Measurements from ENCODE around the gene CDK2AP2.
"Not testable (repeated sequence)": the region's sequence is repeated elsewhere in the genome, so short reads cannot be mapped to it uniquely, and the experiment has no call there.

The CDK2AP2 gene

GRCh38 chr11:67489885-67490726 is 17.9 kb downstream of the CDK2AP2 start:
- DNase-seq (ENCODE audit: low spot score), result no peak

- no peak for DNase-seq (ENCODE audit: low spot score)
These were observed 18.6 kb downstream of the CDK2AP2 start for GRCh38 chr11:67489203-67489884.

- DNase-seq (ENCODE audit: low spot score), result peak; percentile 32
These were observed 21.3 kb downstream of the CDK2AP2 start for GRCh38 chr11:67486481-67487195.

GRCh38 chr11:67485873-67486361 is 22.0 kb downstream of the CDK2AP2 start:
- DNase-seq (ENCODE audit: low spot score), result peak; percentile 66

- DNase-seq (ENCODE audit: low spot score), result peak; percentile 59
These were observed 23.1 kb downstream of the CDK2AP2 start for GRCh38 chr11:67484847-67485311.

GRCh38 chr11:67483831-67484665 is 23.9 kb downstream of the CDK2AP2 start:
- peak; percentile 31 for DNase-seq (ENCODE audit: low spot score)

- DNase-seq (ENCODE audit: low spot score), result peak; percentile 96
These were observed 24.8 kb downstream of the CDK2AP2 start, which contains the start of gene AIP for GRCh38 chr11:67482827-67483798. Gene AIP (plus strand): TSS chr11:67483026. CDS start chr11:67483159, 133 bp downstream.

GRCh38 chr11:67482275-67482826 is 25.6 kb downstream of the CDK2AP2 start:
- DNase-seq (ENCODE audit: low spot score), result no peak

- DNase-seq (ENCODE audit: low spot score), result not testable (repeated sequence)
These were observed 30.5 kb downstream of the CDK2AP2 start for GRCh38 chr11:67477344-67478050.

GRCh38 chr11:67476692-67477091 is 31.3 kb downstream of the CDK2AP2 start:
- not testable (repeated sequence) for DNase-seq (ENCODE audit: low spot score)

GRCh38 chr11:67472882-67473281 is 35.1 kb downstream of the CDK2AP2 start:
- DNase-seq (ENCODE audit: low spot score), result no peak

GRCh38 chr11:67470337-67471002 is 37.5 kb downstream of the CDK2AP2 start:
- no peak for DNase-seq (ENCODE audit: low spot score)

- DNase-seq (ENCODE audit: low spot score), result no peak
These were observed 38.5 kb downstream of the CDK2AP2 start for GRCh38 chr11:67469508-67469811.

- peak; percentile 91 for DNase-seq (ENCODE audit: low spot score)
These were observed 39.0 kb downstream of the CDK2AP2 start, which contains the start of gene TMEM134 for GRCh38 chr11:67468759-67469507. Gene TMEM134 (minus strand): TSS chr11:67469251. CDS start chr11:67469192, 59 bp downstream.

- no peak for DNase-seq (ENCODE audit: low spot score)
These were observed 39.6 kb downstream of the CDK2AP2 start for GRCh38 chr11:67468456-67468758.

GRCh38 chr11:67468056-67468455 is 39.9 kb downstream of the CDK2AP2 start:
- DNase-seq (ENCODE audit: low spot score), result no peak

- DNase-seq (ENCODE audit: low spot score), result no peak
These were observed 40.8 kb downstream of the CDK2AP2 start for GRCh38 chr11:67466962-67467771.
